GM12878 (cell line): ENCODE measurements around the gene MYO9B. TPM values are rescaled to one million over a fixed set of nuclear protein-coding genes. Genes with fewer than 3 reads are reported as not detected.

Experiments used
- CBX3 ChIP-seq: fragments of 200-600 bp; sonication (generic); IDR thresholded peaks from 2 replicates; pipeline ENCODE4 v1.6.1; 2016; ENCODE audit warnings: low read depth, borderline replicate concordance
- HCFC1 ChIP-seq: fragments of 150-350 bp; IDR thresholded peaks from 2 replicates; pipeline ENCODE4 v1.6.1; 2014; ENCODE audit warnings: low read length
- MXI1 ChIP-seq: fragments of 150-350 bp; IDR thresholded peaks from 2 replicates; pipeline ENCODE4 v1.6.1; 2011; ENCODE audit warnings: low read depth, mild to moderate bottlenecking, inconsistent platforms, low read length, improper control_type of control experiment
- NFXL1 ChIP-seq: fragments of 450-650 bp; IDR thresholded peaks from 2 replicates; pipeline ENCODE4 v1.6.1; 2017; ENCODE audit warnings: antibody characterized with exemption, mild to moderate bottlenecking, borderline replicate concordance
- RCOR1 ChIP-seq: conservative IDR thresholded peaks from 2 replicates; pipeline ENCODE4 v1.6.1; 2012; ENCODE audit warnings: low read depth, low read length, improper control_type of control experiment
- polyA plus RNA-seq, 11 experiments: library from polyadenylated mRNA; depleted of rRNA in 4 of 11; unstranded in 6 of 11; stranded (reverse) in 5 of 11; fragments of >200 nt; fragmentation: Nextera tagmentation in 4 of 11; fragmentation: Illumina TruSeq in 1 of 11; extraction: Ambion mirVana in 4 of 11; extraction: Trizol in 1 of 11; gene quantifications; 1 replicate in 1 of 11; 2 replicates in 10 of 11; pipeline versions ENCODE4 v1.2.1 to v1.2.3, GENCODE V29; 2011 to 2016; ENCODE audit warnings: inconsistent platforms in 2 of 11, missing spikeins in 2 of 11, low read depth in 1 of 11
- total RNA-seq, 4 experiments: library from RNA; depleted of rRNA in 3 of 4; stranded (reverse); fragments of >200 nt in 3 of 4; fragmentation: Illumina TruSeq in 1 of 4; extraction: Trizol in 1 of 4; gene quantifications; 2 replicates each; pipeline versions ENCODE4 v1.2.1 to v1.2.3, GENCODE V29; 2013 to 2021
- TF ChIP-seq, protein P1 (sequence below): fragments of 450-650 bp; IDR thresholded peaks from 2 replicates; pipeline ENCODE4 v1.6.1; 2016; ENCODE audit warnings: mild to moderate bottlenecking, moderate library complexity, borderline replicate concordance
- TF ChIP-seq, protein P2 (sequence below): IDR thresholded peaks from 2 replicates; pipeline ENCODE4 v1.6.1; 2012; ENCODE audit warnings: low read depth, low read length, improper control_type of control experiment

Gene MYO9B
- total and polyA plus RNA-seq, 10 of the 15 experiments (the other 5 are each of a cell fraction or from before 2014, with no cell fraction given), result 5.4 to 165 (median 45.8) TPM

DNA sequence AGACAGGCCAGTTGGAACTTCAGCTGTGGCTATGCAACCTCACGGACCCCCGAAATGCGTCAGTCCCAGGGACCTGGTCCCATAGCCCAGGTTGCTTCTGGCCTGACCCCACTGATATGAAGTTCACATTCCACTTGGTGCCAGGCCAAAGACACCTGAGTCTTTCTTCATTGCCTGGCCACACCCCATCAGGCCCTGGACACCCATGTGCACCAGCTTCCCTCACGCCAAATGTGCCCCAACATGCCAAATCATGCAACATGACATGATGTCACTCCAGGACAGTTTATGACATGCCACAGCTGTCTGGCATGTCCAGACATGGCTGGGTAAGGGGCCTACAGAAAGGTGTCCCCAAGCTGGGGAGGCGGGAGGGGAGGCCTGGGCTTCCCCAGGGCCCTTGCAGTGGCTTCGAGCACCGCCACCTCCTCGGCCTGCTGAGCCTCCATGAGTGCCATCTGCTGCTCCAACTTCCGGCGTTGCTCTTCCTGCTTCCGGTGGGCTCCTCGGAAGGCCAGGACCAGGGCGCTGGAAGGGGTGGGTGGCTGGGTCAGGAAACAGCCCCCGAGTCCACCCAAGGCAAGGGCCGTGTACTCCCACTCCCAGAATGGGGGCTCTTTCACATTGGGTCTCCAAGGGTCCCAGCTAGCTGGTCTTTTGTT lies 174.4 kb downstream of the MYO9B start (continued):
- no peak for TF ChIP-seq CBX3
- no peak for TF ChIP-seq RCOR1
- no peak for TF ChIP-seq NFXL1
- TF ChIP-seq, protein P1, sequence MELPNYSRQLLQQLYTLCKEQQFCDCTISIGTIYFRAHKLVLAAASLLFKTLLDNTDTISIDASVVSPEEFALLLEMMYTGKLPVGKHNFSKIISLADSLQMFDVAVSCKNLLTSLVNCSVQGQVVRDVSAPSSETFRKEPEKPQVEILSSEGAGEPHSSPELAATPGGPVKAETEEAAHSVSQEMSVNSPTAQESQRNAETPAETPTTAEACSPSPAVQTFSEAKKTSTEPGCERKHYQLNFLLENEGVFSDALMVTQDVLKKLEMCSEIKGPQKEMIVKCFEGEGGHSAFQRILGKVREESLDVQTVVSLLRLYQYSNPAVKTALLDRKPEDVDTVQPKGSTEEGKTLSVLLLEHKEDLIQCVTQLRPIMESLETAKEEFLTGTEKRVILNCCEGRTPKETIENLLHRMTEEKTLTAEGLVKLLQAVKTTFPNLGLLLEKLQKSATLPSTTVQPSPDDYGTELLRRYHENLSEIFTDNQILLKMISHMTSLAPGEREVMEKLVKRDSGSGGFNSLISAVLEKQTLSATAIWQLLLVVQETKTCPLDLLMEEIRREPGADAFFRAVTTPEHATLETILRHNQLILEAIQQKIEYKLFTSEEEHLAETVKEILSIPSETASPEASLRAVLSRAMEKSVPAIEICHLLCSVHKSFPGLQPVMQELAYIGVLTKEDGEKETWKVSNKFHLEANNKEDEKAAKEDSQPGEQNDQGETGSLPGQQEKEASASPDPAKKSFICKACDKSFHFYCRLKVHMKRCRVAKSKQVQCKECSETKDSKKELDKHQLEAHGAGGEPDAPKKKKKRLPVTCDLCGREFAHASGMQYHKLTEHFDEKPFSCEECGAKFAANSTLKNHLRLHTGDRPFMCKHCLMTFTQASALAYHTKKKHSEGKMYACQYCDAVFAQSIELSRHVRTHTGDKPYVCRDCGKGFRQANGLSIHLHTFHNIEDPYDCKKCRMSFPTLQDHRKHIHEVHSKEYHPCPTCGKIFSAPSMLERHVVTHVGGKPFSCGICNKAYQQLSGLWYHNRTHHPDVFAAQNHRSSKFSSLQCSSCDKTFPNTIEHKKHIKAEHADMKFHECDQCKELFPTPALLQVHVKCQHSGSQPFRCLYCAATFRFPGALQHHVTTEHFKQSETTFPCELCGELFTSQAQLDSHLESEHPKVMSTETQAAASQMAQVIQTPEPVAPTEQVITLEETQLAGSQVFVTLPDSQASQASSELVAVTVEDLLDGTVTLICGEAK, result no peak
- no peak for TF ChIP-seq HCFC1
- no peak for TF ChIP-seq MXI1
- TF ChIP-seq, protein P2, sequence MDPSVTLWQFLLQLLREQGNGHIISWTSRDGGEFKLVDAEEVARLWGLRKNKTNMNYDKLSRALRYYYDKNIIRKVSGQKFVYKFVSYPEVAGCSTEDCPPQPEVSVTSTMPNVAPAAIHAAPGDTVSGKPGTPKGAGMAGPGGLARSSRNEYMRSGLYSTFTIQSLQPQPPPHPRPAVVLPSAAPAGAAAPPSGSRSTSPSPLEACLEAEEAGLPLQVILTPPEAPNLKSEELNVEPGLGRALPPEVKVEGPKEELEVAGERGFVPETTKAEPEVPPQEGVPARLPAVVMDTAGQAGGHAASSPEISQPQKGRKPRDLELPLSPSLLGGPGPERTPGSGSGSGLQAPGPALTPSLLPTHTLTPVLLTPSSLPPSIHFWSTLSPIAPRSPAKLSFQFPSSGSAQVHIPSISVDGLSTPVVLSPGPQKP, result no peak
